Mesendoderm (in vitro differentiated cells): ENCODE measurements around the gene MRPS26. TPM values are rescaled to one million over a fixed set of nuclear protein-coding genes. Genes with fewer than 3 reads are reported as not detected.
A peak's percentile ranks its signal among the peaks of the same experiment; 100 is the strongest.

ENCODE experiments used
- DNase-seq: peaks from one replicate; pipeline ENCODE4 v3.0.0; 2013
- H2AK5ac ChIP-seq: 2 replicates; pipeline ENCODE4 v1.6.1; 2013; ENCODE audit warnings: low read length, inconsistent platforms
- H2BK120ac ChIP-seq: 2 replicates; pipeline ENCODE4 v1.6.1; 2013; ENCODE audit warnings: low read depth, mild to moderate bottlenecking, low read length, moderate library complexity, mixed read lengths
- H2BK15ac ChIP-seq: replicated peaks from 2 replicates; pipeline ENCODE4 v1.6.1; 2013; ENCODE audit warnings: low read depth, mild to moderate bottlenecking, moderate library complexity
- H2BK5ac ChIP-seq: 2 replicates; pipeline ENCODE4 v1.6.1; 2013; ENCODE audit warnings: low read length, inconsistent platforms
- H3K18ac ChIP-seq: 2 replicates; pipeline ENCODE4 v1.6.1; 2013; ENCODE audit warnings: mild to moderate bottlenecking, low read length, mixed read lengths
- H3K23ac ChIP-seq: one replicate; pipeline ENCODE4 v1.6.1; 2013; ENCODE audit warnings: low read length
- H3K27ac ChIP-seq: 2 replicates; pipeline ENCODE4 v1.5.1; 2013; ENCODE audit warnings: low read depth, mild to moderate bottlenecking, inconsistent platforms, low read length, moderate library complexity
- H3K27me3 ChIP-seq: 2 replicates; pipeline ENCODE4 v1.6.1; 2013; ENCODE audit warnings: low read length, control low read depth, mild to moderate bottlenecking, inconsistent platforms; ENCODE audit not compliant: insufficient read depth, poor library complexity
- H3K36me3 ChIP-seq: 2 replicates; pipeline ENCODE4 v1.6.1; 2013; ENCODE audit warnings: low read length, inconsistent platforms; ENCODE audit not compliant: control insufficient read depth, insufficient read depth
- H3K4ac ChIP-seq: one replicate; pipeline ENCODE4 v1.6.1; 2013; ENCODE audit warnings: low read depth, mild to moderate bottlenecking, low read length, moderate library complexity
- H3K4me1 ChIP-seq: 2 replicates; pipeline ENCODE4 v1.6.1; 2013; ENCODE audit warnings: low read depth, low read length, inconsistent platforms; ENCODE audit not compliant: control insufficient read depth
- H3K4me2 ChIP-seq: 2 replicates; pipeline ENCODE4 v1.6.1; 2013; ENCODE audit warnings: low read length
- H3K4me3 ChIP-seq: 2 replicates; pipeline ENCODE4 v1.5.1; 2013; ENCODE audit warnings: mild to moderate bottlenecking, low read length
- H3K56ac ChIP-seq: one replicate; pipeline ENCODE4 v1.6.1; 2013; ENCODE audit warnings: low read length
- H3K79me1 ChIP-seq: 2 replicates; pipeline ENCODE4 v1.6.1; 2013; ENCODE audit warnings: low read length, inconsistent platforms
- H3K79me2 ChIP-seq: 2 replicates; pipeline ENCODE4 v1.6.1; 2013; ENCODE audit warnings: mild to moderate bottlenecking, low read length; ENCODE audit not compliant: control insufficient read depth, insufficient read depth
- H3K9ac ChIP-seq: 2 replicates; pipeline ENCODE4 v1.6.1; 2013; ENCODE audit warnings: low read length, inconsistent platforms
- H4K5ac ChIP-seq: one replicate; pipeline ENCODE4 v1.6.1; 2013; ENCODE audit warnings: low read length
- H4K8ac ChIP-seq: one replicate; pipeline ENCODE4 v1.6.1; 2013; ENCODE audit warnings: low read depth, mild to moderate bottlenecking, control low read depth, low read length, moderate library complexity
- WGBS: extraction: QIAGEN DNeasy Blood & Tissue Kit; methylation state at CpG from one replicate; pipeline ENCODE4 v1.1.7; 2013; ENCODE audit warnings: low lambda C conversion rate, missing lambda C conversion rate; ENCODE audit not compliant: insufficient coverage; ENCODE audit errors: extremely low coverage; 5-methylcytosine and 5-hydroxymethylcytosine counted together
- polyA plus RNA-seq, 2 experiments: library from polyadenylated mRNA; stranded (reverse); fragments of 200-250 nt; gene quantifications; one replicate each; pipeline ENCODE4 v1.2.3, GENCODE V29; 2013

The MRPS26 gene
- polyA plus RNA-seq (2013, experiment 1 of 2): 66.1 TPM
- polyA plus RNA-seq (2013, experiment 2 of 2): 66.6 TPM

DNA sequence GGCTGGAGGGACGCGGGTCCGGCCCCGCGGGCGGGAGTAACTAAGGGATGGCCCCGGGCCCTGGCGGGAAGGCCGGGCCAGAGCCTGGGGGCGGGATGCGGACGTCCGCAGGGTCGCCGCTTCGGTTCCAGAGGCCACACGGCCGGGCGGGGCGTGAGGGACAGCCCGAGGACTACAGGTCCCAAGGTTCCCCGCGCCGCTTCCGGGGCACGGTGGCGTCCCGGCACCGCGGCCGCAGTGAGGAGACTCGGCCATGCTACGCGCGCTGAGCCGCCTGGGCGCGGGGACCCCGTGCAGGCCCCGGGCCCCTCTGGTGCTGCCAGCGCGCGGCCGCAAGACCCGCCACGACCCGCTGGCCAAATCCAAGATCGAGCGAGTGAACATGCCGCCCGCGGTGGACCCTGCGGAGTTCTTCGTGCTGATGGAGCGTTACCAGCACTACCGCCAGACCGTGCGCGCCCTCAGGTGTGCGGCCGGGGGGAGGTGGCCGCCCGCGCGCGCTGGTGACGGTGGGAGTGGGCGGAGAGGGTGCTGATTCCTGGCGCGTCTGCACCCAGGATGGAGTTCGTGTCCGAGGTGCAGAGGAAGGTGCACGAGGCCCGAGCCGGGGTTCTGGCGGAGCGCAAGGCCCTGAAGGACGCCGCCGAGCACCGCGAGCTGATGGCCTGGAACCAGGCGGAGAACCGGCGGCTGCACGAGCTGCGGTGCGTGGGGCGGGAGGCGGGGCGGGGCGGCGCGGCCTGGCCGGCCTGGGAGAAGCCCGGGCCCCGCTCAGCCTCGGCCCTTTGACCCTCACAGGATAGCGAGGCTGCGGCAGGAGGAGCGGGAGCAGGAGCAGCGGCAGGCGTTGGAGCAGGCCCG, at the start of gene MRPS26:
Gene MRPS26, plus strand, starts transcription at position 237 of the 861 bp plus-strand sequence. Its CDS starts 17 bp downstream, at position 254.
- peak within 1 kb of the TSS; percentile 93 for H3K4me3 ChIP-seq
- H3K4me2 ChIP-seq: peak within 1 kb of the TSS; percentile 99

DNA sequence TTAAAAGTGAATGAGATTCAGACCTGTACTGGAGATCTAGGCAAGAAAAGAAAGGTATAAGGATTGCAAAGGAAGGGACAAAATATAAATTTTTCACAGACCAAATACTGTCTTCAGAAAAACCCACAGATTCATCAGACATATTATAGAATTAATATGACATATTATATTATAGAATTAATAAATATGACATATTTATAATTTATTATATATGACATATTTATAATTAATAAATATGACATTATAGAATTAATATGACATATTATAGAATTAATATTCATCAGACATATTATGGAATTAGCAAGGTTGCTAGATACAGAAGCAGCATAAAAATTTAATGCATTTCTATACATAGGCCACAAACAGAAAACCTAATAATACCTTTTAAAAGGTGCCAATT, 47.1 kb upstream of the MRPS26 start:
- no peak overlapping the region for H4K8ac ChIP-seq
- no peak overlapping the region for H3K4ac ChIP-seq
- no peak overlapping the region for H3K4me3 ChIP-seq
- H2BK5ac ChIP-seq: no peak overlapping the region
- no peaks in the 10 kb centered on the region for H3K4me1 ChIP-seq
- H2AK5ac ChIP-seq: no peak overlapping the region
- H3K79me2 ChIP-seq: no peaks in the 10 kb centered on the region
- H4K5ac ChIP-seq: no peak overlapping the region
- H3K4me2 ChIP-seq: no peak overlapping the region
- no peak overlapping the region for H2BK15ac ChIP-seq
- DNase-seq: no peak
- H3K9ac ChIP-seq: no peak overlapping the region
- no peaks in the 10 kb centered on the region for H3K79me1 ChIP-seq
- no peak overlapping the region for H3K18ac ChIP-seq
- H2BK120ac ChIP-seq: no peak overlapping the region
- H3K56ac ChIP-seq: no peak overlapping the region
- no peak overlapping the region for H3K23ac ChIP-seq
- H3K36me3 ChIP-seq: peaks cover 2% of the 10 kb centered on the region
- H3K27me3 ChIP-seq: no peaks in the 10 kb centered on the region
- H3K27ac ChIP-seq: no peak overlapping the region

More for the DNA sequence above, at the start of gene MRPS26:
- Histone ChIP-seq H2BK15ac (no peak within 1 kb of the TSS), H3K4me1 (peaks cover 3% of the 10 kb centered on the region), H2AK5ac (no peak within 1 kb of the TSS), H3K56ac (peak within 1 kb of the TSS; percentile 97), H3K36me3 (peaks cover 14% of the 10 kb centered on the region), H3K27me3 (no peaks in the 10 kb centered on the region), H2BK5ac (peak within 1 kb of the TSS; percentile 51), H3K79me1 (peaks cover 12% of the 10 kb centered on the region), H4K8ac (no peak within 1 kb of the TSS), H3K27ac (peak within 1 kb of the TSS; percentile 66), H3K4ac (peak within 1 kb of the TSS; percentile 63), H2BK120ac (no peak within 1 kb of the TSS), H3K23ac (peak within 1 kb of the TSS; percentile 98), H4K5ac (no peak within 1 kb of the TSS), H3K18ac (peak within 1 kb of the TSS; percentile 77), H3K9ac (peak within 1 kb of the TSS; percentile 96), H3K79me2 (peaks cover 10% of the 10 kb centered on the region)
- peak; percentile 95 for DNase-seq
- WGBS: no CpG with 5 or more reads among the region's 104 CpGs

DNA sequence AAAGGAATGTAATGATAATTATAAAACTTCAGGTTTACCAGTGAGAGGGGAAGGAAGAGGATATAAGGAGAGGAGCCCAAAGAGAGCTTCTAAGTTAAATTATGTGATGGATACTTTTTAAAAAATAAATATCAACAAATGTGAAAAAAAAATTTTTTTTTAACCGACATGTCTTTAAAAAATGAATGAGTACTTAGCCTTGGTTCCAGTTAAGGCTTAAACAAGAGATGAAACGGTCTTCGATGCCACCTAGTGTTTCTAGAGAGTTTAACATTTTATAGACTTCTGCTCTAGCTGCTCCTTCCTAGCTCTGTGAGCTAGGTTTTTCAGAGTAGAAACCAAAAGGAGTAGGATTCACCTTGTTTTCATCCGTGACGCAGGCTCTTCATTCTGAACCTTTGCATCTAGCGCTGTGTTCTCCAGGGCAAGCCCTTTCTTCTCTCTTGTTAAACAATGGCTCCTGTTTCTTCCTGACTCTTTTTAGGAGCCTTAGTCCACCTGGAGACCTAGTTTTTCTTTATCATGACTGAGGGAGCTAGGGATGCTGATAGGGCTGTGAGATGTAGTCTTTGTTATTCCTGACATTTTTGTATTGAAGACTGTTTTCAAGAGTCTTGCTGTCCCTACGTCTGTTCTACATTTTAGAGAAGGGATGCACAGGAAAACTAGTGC, 44.9 kb upstream of the MRPS26 start:
- DNase-seq: peak; percentile 70
- Histone ChIP-seq H2BK120ac (no peak overlapping the region), H3K9ac (no peak overlapping the region), H2AK5ac (no peak overlapping the region), H3K4me1 (no peaks in the 10 kb centered on the region), H3K56ac (no peak overlapping the region), H3K27me3 (no peaks in the 10 kb centered on the region), H2BK15ac (no peak overlapping the region), H3K79me1 (no peaks in the 10 kb centered on the region), H4K5ac (no peak overlapping the region), H2BK5ac (no peak overlapping the region), H3K18ac (no peak overlapping the region), H3K4ac (no peak overlapping the region), H3K27ac (no peak overlapping the region), H3K4me3 (no peak overlapping the region), H3K79me2 (no peaks in the 10 kb centered on the region), H3K4me2 (no peak overlapping the region), H3K23ac (no peak overlapping the region), H3K36me3 (peaks cover 2% of the 10 kb centered on the region), H4K8ac (no peak overlapping the region)
- WGBS: no CpG with 5 or more reads among the region's 7 CpGs

DNA sequence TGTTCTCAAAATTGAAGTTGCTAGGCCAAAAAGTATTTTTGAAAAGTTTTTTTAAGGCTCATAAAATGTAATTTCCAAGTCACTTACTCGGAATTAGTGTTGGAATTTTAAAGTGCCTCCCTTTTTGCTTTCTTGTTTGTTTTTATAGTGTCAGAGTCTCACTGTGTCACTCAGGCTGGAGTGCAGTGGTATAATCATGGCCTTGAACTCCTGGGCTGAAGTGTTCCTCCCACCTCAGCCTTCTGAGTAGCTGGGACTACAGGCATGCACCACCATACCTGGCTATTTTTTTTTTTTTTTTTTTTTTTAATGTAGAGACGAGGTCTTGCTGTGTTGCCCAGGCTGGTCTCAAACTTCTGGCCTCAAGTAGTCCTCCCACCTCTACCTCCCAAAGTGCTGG, 42.4 kb upstream of the MRPS26 start:
- H4K8ac ChIP-seq: no peak overlapping the region
- WGBS: no CpG with 5 or more reads among the region's 2 CpGs

DNA sequence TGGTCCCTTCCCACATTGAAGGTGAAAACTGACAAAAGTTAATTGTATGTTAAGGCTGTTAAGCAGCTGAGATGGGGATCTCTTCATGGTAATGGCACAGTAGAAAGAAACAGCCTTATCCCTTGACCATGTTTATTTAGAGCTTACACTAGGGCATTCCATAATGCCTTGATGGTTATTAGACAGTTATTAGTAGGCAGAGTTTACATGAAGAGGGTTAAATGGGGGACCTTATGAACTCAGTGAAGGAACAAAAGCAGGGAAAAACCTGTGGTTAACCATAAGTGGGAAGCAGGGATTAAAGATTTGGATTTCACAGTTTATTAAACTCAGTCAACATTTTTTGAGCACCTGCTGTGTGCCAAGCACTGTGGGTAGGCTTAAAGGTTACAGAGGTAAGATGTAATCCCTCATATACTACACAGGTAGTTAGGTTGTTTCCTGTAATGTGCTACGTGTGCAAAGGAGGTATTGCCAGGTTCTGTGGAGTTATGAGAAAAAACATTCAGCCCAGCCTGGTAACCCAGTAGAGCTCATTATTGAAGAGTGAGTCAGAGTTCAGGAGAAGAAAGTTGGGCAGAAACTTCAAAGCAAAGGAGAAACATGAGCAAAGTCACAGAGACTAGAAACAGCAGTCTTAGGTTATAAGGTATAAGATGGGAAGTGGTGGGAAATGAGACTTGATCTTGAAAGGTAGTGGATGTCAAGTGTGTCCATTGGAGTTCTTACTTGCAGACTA, 34.7 kb upstream of the MRPS26 start:
- H3K56ac ChIP-seq: no peak overlapping the region
- no peaks in the 10 kb centered on the region for H3K36me3 ChIP-seq
- H3K27ac ChIP-seq: no peak overlapping the region
- no CpG with 5 or more reads among the region's 1 CpG for WGBS
- H3K27me3 ChIP-seq: no peaks in the 10 kb centered on the region
- H4K8ac ChIP-seq: no peak overlapping the region
- no peak overlapping the region for H2BK120ac ChIP-seq
- H2BK15ac ChIP-seq: no peak overlapping the region
- no peak overlapping the region for H3K9ac ChIP-seq
- H3K4me2 ChIP-seq: no peak overlapping the region
- no peak overlapping the region for H3K4me3 ChIP-seq
- no peaks in the 10 kb centered on the region for H3K79me2 ChIP-seq
- H3K4ac ChIP-seq: no peak overlapping the region
- H3K79me1 ChIP-seq: no peaks in the 10 kb centered on the region
- H3K18ac ChIP-seq: no peak overlapping the region
- H2BK5ac ChIP-seq: no peak overlapping the region
- no peaks in the 10 kb centered on the region for H3K4me1 ChIP-seq
- H3K23ac ChIP-seq: no peak overlapping the region
- no peak overlapping the region for H2AK5ac ChIP-seq
- no peak for DNase-seq
- H4K5ac ChIP-seq: no peak overlapping the region

More for the DNA sequence above, 42.4 kb upstream of the MRPS26 start:
- no peaks in the 10 kb centered on the region for H3K27me3 ChIP-seq
- no peak overlapping the region for H3K4ac ChIP-seq
- no peaks in the 10 kb centered on the region for H3K79me2 ChIP-seq
- no peaks in the 10 kb centered on the region for H3K4me1 ChIP-seq
- no peak overlapping the region for H2BK5ac ChIP-seq
- H2BK120ac ChIP-seq: no peak overlapping the region
- no peak overlapping the region for H3K4me3 ChIP-seq
- no peak overlapping the region for H3K18ac ChIP-seq
- no peak overlapping the region for H2AK5ac ChIP-seq
- H3K56ac ChIP-seq: no peak overlapping the region
- peaks cover 2% of the 10 kb centered on the region for H3K36me3 ChIP-seq
- no peak overlapping the region for H3K9ac ChIP-seq
- H3K79me1 ChIP-seq: no peaks in the 10 kb centered on the region
- H2BK15ac ChIP-seq: no peak overlapping the region
- H3K4me2 ChIP-seq: no peak overlapping the region
- no peak for DNase-seq
- no peak overlapping the region for H3K23ac ChIP-seq
- H4K5ac ChIP-seq: no peak overlapping the region
- H3K27ac ChIP-seq: no peak overlapping the region
